ENCODE results near the gene EPB41. TPM values are rescaled to one million over a fixed set of nuclear protein-coding genes. Genes with fewer than 3 reads are reported as not detected.

EPB41 gene
- total RNA-seq, 1 experiment from 2014 or later, result 20.5 TPM

GRCh38 chr1:29162025-29162424 lies 247.7 kb downstream of the EPB41 start:
- DNase-seq (ENCODE audit: extremely low read depth, low read depth), result no peak

GRCh38 chr1:29162476-29163138 lies 248.2 kb downstream of the EPB41 start:
- DNase-seq (ENCODE audit: extremely low read depth, low read depth), result no peak

- DNase-seq (ENCODE audit: extremely low read depth, low read depth), result no peak
These were observed 250.2 kb downstream of the EPB41 start for GRCh38 chr1:29164588-29164987.

- DNase-seq (ENCODE audit: extremely low read depth, low read depth), result no peak
These were observed 252.0 kb downstream of the EPB41 start for GRCh38 chr1:29166291-29166878.

GRCh38 chr1:29167904-29168303 lies 253.5 kb downstream of the EPB41 start:
- no peak for DNase-seq (ENCODE audit: extremely low read depth, low read depth)

Small RNA genes within 50 kb of the gene (small RNA-seq; reads per million reads assigned to genes)
- gene RF00017, result 0 reads per million in 2 experiments
- gene RF00019, result 0 reads per million in 2 experiments

Other genes starting within 250 kb of the EPB41 start
- gene GMEB1, start 245.8 kb upstream of the EPB41 start, total RNA-seq (2014; rRNA removed; shearing (Covaris generic)), result 5.6 and 7.0 TPM in 2 replicates
- 39.3 and 47.1 TPM in 2 replicates for gene YTHDF2, start 177.6 kb upstream of the EPB41 start, total RNA-seq (2014; rRNA removed; shearing (Covaris generic))
- not detected in 2 replicates for gene OPRD1, start 102.4 kb upstream of the EPB41 start, total RNA-seq (2014; rRNA removed; shearing (Covaris generic))
- 0.12 and 0.17 TPM in 2 replicates for gene TMEM200B, start 209.3 kb downstream of the EPB41 start, total RNA-seq (2014; rRNA removed; shearing (Covaris generic))

Measured in NCI-H460 (cell line).